Loucy (cell line): ENCODE data around the gene ANP32E.
"Not testable (repeated sequence)": the region's sequence is repeated elsewhere in the genome, so short reads cannot be mapped to it uniquely, and the experiment has no call there.

ENCODE experiments used
- H2AFZ ChIP-seq: fragments of 200-600 bp; sonication (generic); 2 replicates; pipeline ENCODE4 v1.6.0; 2016; ENCODE audit warnings: antibody characterized with exemption, mild to moderate bottlenecking, low read length, moderate library complexity
- H3F3A ChIP-seq: fragments of 200-600 bp; 2 replicates; pipeline ENCODE4 v1.6.0; 2016; ENCODE audit warnings: antibody characterized with exemption, low read depth, mild to moderate bottlenecking
- H3K27me3 ChIP-seq: fragments of 200-600 bp; sonication (generic); 2 replicates; pipeline ENCODE4 v1.6.1; 2014; ENCODE audit warnings: low read length, mild to moderate bottlenecking; ENCODE audit not compliant: insufficient read depth, poor library complexity, severe bottlenecking
- H3K36me3 ChIP-seq: fragments of 200-600 bp; sonication (generic); 2 replicates; pipeline ENCODE4 v1.6.1; 2016; ENCODE audit warnings: low read length; ENCODE audit not compliant: insufficient read depth
- H3K4me1 ChIP-seq: fragments of 200-600 bp; sonication (generic); 2 replicates; pipeline ENCODE4 v1.5.1; 2014; ENCODE audit warnings: low read length, mild to moderate bottlenecking; ENCODE audit not compliant: insufficient read depth, poor library complexity, severe bottlenecking
- H3K4me2 ChIP-seq: fragments of 200-600 bp; sonication (generic); 2 replicates; pipeline ENCODE4 v1.6.0; 2014; ENCODE audit warnings: antibody characterized with exemption, low read length, low read depth, mild to moderate bottlenecking; ENCODE audit not compliant: poor library complexity, severe bottlenecking
- H3K4me3 ChIP-seq: fragments of 200-600 bp; sonication (generic); 2 replicates; pipeline ENCODE4 v1.5.1; 2014; ENCODE audit warnings: low read length, mild to moderate bottlenecking, mixed read lengths; ENCODE audit not compliant: poor library complexity, severe bottlenecking
- H3K79me2 ChIP-seq: fragments of 200-600 bp; sonication (generic); 2 replicates; pipeline ENCODE4 v1.6.1; 2014; ENCODE audit warnings: low read length; ENCODE audit not compliant: insufficient read depth
- H3K9ac ChIP-seq: fragments of 200-600 bp; sonication (generic); 2 replicates; pipeline ENCODE4 v1.6.0; 2014; ENCODE audit warnings: mild to moderate bottlenecking, low read depth, low read length, moderate library complexity; ENCODE audit not compliant: poor library complexity, severe bottlenecking
- H3K9me2 ChIP-seq: fragments of 200-600 bp; sonication (generic); replicated peaks from 2 replicates; pipeline ENCODE4 v1.6.1; 2016; ENCODE audit warnings: low read depth, low read length, mixed read lengths
- H3K9me3 ChIP-seq: fragments of 200-600 bp; sonication (generic); 2 replicates; pipeline ENCODE4 v1.6.1; 2014; ENCODE audit warnings: mild to moderate bottlenecking, antibody characterized with exemption, low read length, low read depth; ENCODE audit not compliant: insufficient read depth
- H4K20me1 ChIP-seq: fragments of 200-600 bp; sonication (generic); 2 replicates; pipeline ENCODE4 v1.6.0; 2014; ENCODE audit warnings: antibody characterized with exemption, low read length, mild to moderate bottlenecking; ENCODE audit not compliant: insufficient read depth, poor library complexity, severe bottlenecking
- CTCF ChIP-seq: fragments of 200-600 bp; sonication (generic); conservative IDR thresholded peaks from 2 replicates; pipeline ENCODE4 v1.5.1; 2014; ENCODE audit warnings: mild to moderate bottlenecking, antibody characterized with exemption, low read length
- EZH2phosphoT487 ChIP-seq: fragments of 200-600 bp; IDR thresholded peaks from 2 replicates; pipeline ENCODE4 v1.6.1; 2018; ENCODE audit warnings: antibody characterized with exemption, mild to moderate bottlenecking, moderate library complexity, borderline replicate concordance

Gene ANP32E

GRCh38 chr1:150192012-150192411 is 43.9 kb downstream of the ANP32E start:
- Histone ChIP-seq H3K4me1 (no peaks in the 10 kb centered on the region), H3K9ac (no peak overlapping the region), H4K20me1 (no peaks in the 10 kb centered on the region), H3K4me2 (no peak overlapping the region), H2AFZ (no peak overlapping the region), H3K9me3 (no peaks in the 10 kb centered on the region), H3K27me3 (no peaks in the 10 kb centered on the region), H3K36me3 (no peaks in the 10 kb centered on the region), H3K9me2 (no peaks in the 10 kb centered on the region), H3K4me3 (no peak overlapping the region), H3K79me2 (no peaks in the 10 kb centered on the region), H3F3A (no peaks in the 10 kb centered on the region)
- TF ChIP-seq EZH2phosphoT487 (no peak), CTCF (no peak)

- Histone ChIP-seq H3K27me3 (no peaks in the 10 kb centered on the region), H3K9ac (no peak overlapping the region), H3K9me2 (no peaks in the 10 kb centered on the region), H3K79me2 (no peaks in the 10 kb centered on the region), H3F3A (no peaks in the 10 kb centered on the region), H3K9me3 (no peaks in the 10 kb centered on the region), H3K4me2 (no peak overlapping the region), H3K4me1 (no peaks in the 10 kb centered on the region), H4K20me1 (no peaks in the 10 kb centered on the region), H3K4me3 (no peak overlapping the region), H2AFZ (peak overlapping the region; percentile 23), H3K36me3 (no peaks in the 10 kb centered on the region)
- TF ChIP-seq EZH2phosphoT487 (no peak), CTCF (no peak)
Observed at GRCh38 chr1:150187560-150187931, 48.4 kb downstream of the ANP32E start.

GRCh38 chr1:150186789-150187559 is 48.9 kb downstream of the ANP32E start:
- H3K27me3 ChIP-seq, result no peaks in the 10 kb centered on the region
- H3K9me3 ChIP-seq, result no peaks in the 10 kb centered on the region
- H3K4me3 ChIP-seq, result no peak overlapping the region
- no peaks in the 10 kb centered on the region for H3K4me1 ChIP-seq
- TF ChIP-seq EZH2phosphoT487 (no peak), CTCF (peak; percentile 62)
- H3K4me2 ChIP-seq, result no peak overlapping the region
- no peaks in the 10 kb centered on the region for H4K20me1 ChIP-seq
- H3K79me2 ChIP-seq, result no peaks in the 10 kb centered on the region
- H3F3A ChIP-seq, result no peaks in the 10 kb centered on the region
- H2AFZ ChIP-seq, result no peak overlapping the region
- H3K36me3 ChIP-seq, result no peaks in the 10 kb centered on the region
- H3K9ac ChIP-seq, result no peak overlapping the region
- H3K9me2 ChIP-seq, result no peaks in the 10 kb centered on the region

- H3K9me3 ChIP-seq, H3K4me2 ChIP-seq, H4K20me1 ChIP-seq, H3K79me2 ChIP-seq, H3K27me3 ChIP-seq, H3K36me3 ChIP-seq, H3K9ac ChIP-seq, H2AFZ ChIP-seq, H3K9me2 ChIP-seq, H3K4me3 ChIP-seq, H3F3A ChIP-seq, H3K4me1 ChIP-seq: not testable (repeated sequence)
Observed at GRCh38 chr1:150186438-150186788, 49.5 kb downstream of the ANP32E start.
